Keratinocyte (primary cell): Measurements from ENCODE around the gene GABRD. TPM values are rescaled to one million over a fixed set of nuclear protein-coding genes. Genes with fewer than 3 reads are reported as not detected.

Experiments used
- DNase-seq: peaks from one replicate; pipeline ENCODE4 v3.0.0-alpha.2; 2011; ENCODE audit warnings: low read depth, missing footprints, low spot score
- FAIRE-seq: peaks from 2 replicates; lab custom pipeline; 2011; peaks lifted over from hg19 to GRCh38; lab: Jason Lieb, UNC
- H2AFZ ChIP-seq: 2 replicates; pipeline ENCODE4 v1.6.0; 2012; ENCODE audit warnings: low read length, control low read depth, inconsistent platforms; ENCODE audit not compliant: control insufficient read depth
- H3K27ac ChIP-seq: 2 replicates; pipeline ENCODE4 v1.5.1; 2011; ENCODE audit warnings: low read length; ENCODE audit not compliant: control insufficient read depth, insufficient read depth
- H3K27me3 ChIP-seq: 3 replicates; pipeline ENCODE4 v1.6.0; 2011; ENCODE audit warnings: low read length; ENCODE audit not compliant: control insufficient read depth, insufficient read depth; ENCODE audit errors: extremely low read depth
- H3K36me3 ChIP-seq, 2 experiments: 2 replicates in 1 of 2; 3 replicates in 1 of 2; pipeline ENCODE4 v1.5.1; 2011; ENCODE audit warnings: low read length in 2 of 2, mild to moderate bottlenecking in 1 of 2; ENCODE audit not compliant: control insufficient read depth in 2 of 2, insufficient read depth in 2 of 2; ENCODE audit errors: extremely low read depth in 1 of 2
- H3K4me1 ChIP-seq: 3 replicates; pipeline ENCODE4 v1.5.1; 2011; ENCODE audit warnings: low read length; ENCODE audit not compliant: control insufficient read depth, insufficient read depth; ENCODE audit errors: extremely low read depth
- H3K4me2 ChIP-seq: 3 replicates; pipeline ENCODE4 v1.6.0; 2011; ENCODE audit warnings: low read depth, low read length; ENCODE audit not compliant: control insufficient read depth, insufficient read depth; ENCODE audit errors: extremely low read depth
- H3K4me3 ChIP-seq, 3 experiments: fragments of 200-600 bp in 1 of 3; sonication (generic) in 1 of 3; 2 replicates in 2 of 3; 3 replicates in 1 of 3; pipeline ENCODE4 v1.5.1; 2011 to 2016; ENCODE audit warnings: low read length in 3 of 3, mild to moderate bottlenecking in 3 of 3, control low read depth in 2 of 3, inconsistent platforms in 1 of 3, low read depth in 1 of 3, mixed read lengths in 1 of 3, mixed run types in 1 of 3, moderate library complexity in 1 of 3; ENCODE audit not compliant: control insufficient read depth in 2 of 3, insufficient read depth in 2 of 3; ENCODE audit errors: extremely low read depth in 1 of 3
- H3K79me2 ChIP-seq: 2 replicates; pipeline ENCODE4 v1.6.0; 2012; ENCODE audit warnings: low read length; ENCODE audit not compliant: control insufficient read depth, insufficient read depth
- H3K9ac ChIP-seq: 3 replicates; pipeline ENCODE4 v1.6.0; 2011; ENCODE audit warnings: low read length; ENCODE audit not compliant: control insufficient read depth, insufficient read depth; ENCODE audit errors: extremely low read depth
- H3K9me1 ChIP-seq: 3 replicates; pipeline ENCODE4 v1.6.0; 2011; ENCODE audit warnings: low read length; ENCODE audit not compliant: control insufficient read depth, insufficient read depth; ENCODE audit errors: extremely low read depth
- H3K9me3 ChIP-seq: 2 replicates; pipeline ENCODE4 v1.5.1; 2012; ENCODE audit warnings: low read depth, low read length; ENCODE audit not compliant: control insufficient read depth
- H4K20me1 ChIP-seq: 3 replicates; pipeline ENCODE4 v1.6.0; 2011; ENCODE audit warnings: low read length; ENCODE audit not compliant: control insufficient read depth, insufficient read depth; ENCODE audit errors: extremely low read depth
- CTCF ChIP-seq, 3 experiments: IDR thresholded peaks in 1 of 3; conservative IDR thresholded peaks in 1 of 3; optimal IDR thresholded peaks in 1 of 3; 2 replicates in 2 of 3; 3 replicates in 1 of 3; pipeline versions ENCODE3 to v1.5.1; 2011; ENCODE audit warnings: low read length in 3 of 3, mild to moderate bottlenecking in 3 of 3, moderate library complexity in 2 of 3, control low read depth in 1 of 3, inconsistent platforms in 1 of 3; ENCODE audit not compliant: insufficient read depth in 2 of 3; ENCODE audit errors: extremely low read depth in 1 of 3
- EZH2 ChIP-seq: IDR thresholded peaks from one replicate; pipeline ENCODE4 v1.6.1; 2012; ENCODE audit warnings: inconsistent platforms, mild to moderate bottlenecking, low read length, moderate library complexity
- dilution Hi-C: fragments of 300-500 bp; cut with MboI; formaldehyde crosslinking; loops from one replicate; pipeline ENCODE4 v1.7.0; 2020; ENCODE audit warnings: low sequenced_read_pairs; ENCODE audit not compliant: extremely low pct_ligation_motif_present
- polyA plus RNA-seq, 5 experiments: library from polyadenylated mRNA; depleted of rRNA in 3 of 5; stranded (reverse) in 3 of 5; stranded (forward) in 1 of 5; unstranded in 1 of 5; fragments of >200 nt; gene quantifications; 1 replicate in 1 of 5; 2 replicates in 3 of 5; 3 replicates in 1 of 5; pipeline versions ENCODE4 v1.2.1 to v1.2.3, GENCODE V29; 2011 to 2012; ENCODE audit warnings: missing spikeins in 2 of 5, low read depth in 1 of 5, low replicate concordance in 1 of 5

GABRD gene
- polyA plus RNA-seq, 1 donor (not counting 4 experiments of a cell fraction or from before 2014, with no cell fraction given) = not detected

- no peaks in the 10 kb centered on the region for H3K9me3 ChIP-seq
- TF ChIP-seq EZH2 (no peak), CTCF (optimal IDR thresholded peaks at IDR 0.05 in 1 of 3, IDR thresholded peaks at IDR 0.05 in 1 of 3, conservative IDR thresholded peaks at IDR 0.05 in 1 of 3; ENCODE audit: extremely low read depth in 1 of 3, insufficient read depth in 2 of 3, low read length in 3 of 3) (no peak)
- no peak overlapping the region for H3K4me3 ChIP-seq
- H3K4me2 ChIP-seq = no peak overlapping the region
- no peaks in the 10 kb centered on the region for H4K20me1 ChIP-seq
- no peaks in the 10 kb centered on the region for H3K79me2 ChIP-seq
- H3K36me3 ChIP-seq = no peaks in the 10 kb centered on the region
- dilution Hi-C loops = no loop called here
- peaks cover 6% of the 10 kb centered on the region for H3K4me1 ChIP-seq
- DNase-seq = no peak
- no peak overlapping the region for H3K9ac ChIP-seq
- no peaks in the 10 kb centered on the region for H3K27me3 ChIP-seq
- H3K9me1 ChIP-seq = no peaks in the 10 kb centered on the region
- no peak overlapping the region for H3K27ac ChIP-seq
- H2AFZ ChIP-seq = no peak overlapping the region
- FAIRE-seq = no peak
These were observed 24.7 kb downstream of the GABRD start for GRCh38 chr1:2043886-2044285.

- Histone ChIP-seq H4K20me1 (no peaks in the 10 kb centered on the region), H3K79me2 (no peaks in the 10 kb centered on the region), H3K4me3 (peak overlapping the region in 2 of 3 experiments; percentile 6 to 33), H3K9me1 (no peaks in the 10 kb centered on the region), H3K9me3 (no peaks in the 10 kb centered on the region), H2AFZ (peak overlapping the region; percentile 96), H3K36me3 (no peaks in the 10 kb centered on the region), H3K27ac (no peak overlapping the region), H3K9ac (peak overlapping the region; percentile 60), H3K4me2 (peak overlapping the region; percentile 59), H3K4me1 (peaks cover 6% of the 10 kb centered on the region), H3K27me3 (no peaks in the 10 kb centered on the region)
- TF ChIP-seq EZH2 = no peak
- TF ChIP-seq CTCF (optimal IDR thresholded peaks at IDR 0.05 in 1 of 3, IDR thresholded peaks at IDR 0.05 in 1 of 3, conservative IDR thresholded peaks at IDR 0.05 in 1 of 3; ENCODE audit: extremely low read depth in 1 of 3, insufficient read depth in 2 of 3, low read length in 3 of 3) = peak in 2 of 3 experiments; percentile 76 to 88
- no peak for FAIRE-seq
- no peak for DNase-seq
- dilution Hi-C loops = no loop called here
These were observed 25.6 kb downstream of the GABRD start for GRCh38 chr1:2044510-2045319.
